Heart left ventricle (tissue), 13 donors: ENCODE results near the gene FBXL17.

Experiments used
- CTCF ChIP-seq, 12 donors: fragments of 200-600 bp; sonication (generic) in 4 of 12; IDR thresholded peaks; one replicate each; pipeline versions ENCODE4 v1.5.0 to v1.8.0; 2018 to 2022; ENCODE audit warnings: antibody characterized with exemption in 12 of 12, mild to moderate bottlenecking in 5 of 12
- POLR2A ChIP-seq, 2 donors: fragments of 450-650 bp; IDR thresholded peaks; one replicate each; pipeline ENCODE4 v1.6.1; 2017; ENCODE audit warnings: antibody characterized with exemption in 2 of 2, mild to moderate bottlenecking in 2 of 2, moderate library complexity in 2 of 2
- donor health status: ischemic (EF 13 %, LVEDD 7.1; RV severe dilation, severe dysfunction).
- donor health status: DM: no; HTN: yes; CAD: no.
- donor health status: DM: no; HTN: no; CAD: no.
- donor health status: ischemic (EF 25% LVEDD 6.9; RV normal size, moderate dysfunction).
- donor health status: ischemic (EF 25% LVEDD 5.7; RV mildly dilated, moderate dysfunction).
- donor health status: ischemic (EF 35%, LVEDD 5.7; RV mildly dilated, moderate dysfunction).
- donor health status: nonischemic (EF 11% LVEDD 7.7; RV severe dilation, severe dysfunction).
- donor health status: DM: yes; HTN: yes; CAD: no.
- donor health status: PGD.
- donor health status: ischemic (EF 29% LVEDD 5.4; RV normal size, mild dysfunction).
- donor health status: nonischemic (EF 23%, LVEDD 6.1; RV moderate dilation, normal function).

DNA sequence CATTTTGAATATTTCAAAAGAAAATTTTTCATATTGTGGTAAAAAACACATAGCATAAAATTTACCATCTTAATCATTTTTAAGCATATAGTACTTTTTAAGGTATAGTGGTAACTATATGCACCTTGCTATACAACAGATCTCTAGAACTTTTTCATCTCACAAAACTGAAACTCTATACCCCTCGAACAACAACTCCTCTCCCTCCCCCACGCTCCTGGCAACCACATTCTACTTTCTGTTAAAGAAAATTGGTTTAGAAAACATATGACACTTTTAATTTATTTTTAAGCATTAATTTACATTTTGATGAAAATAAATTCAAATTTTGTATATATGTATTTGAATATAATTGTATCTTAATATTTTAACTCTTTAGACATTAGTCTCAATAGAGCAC is 563.9 kb downstream of the FBXL17 start:
- TF ChIP-seq CTCF (IDR thresholded peaks at IDR 0.05) (no peak), POLR2A (IDR thresholded peaks at IDR 0.05) (no peak)
